UCSD-AML1 (cell line): Measurements from ENCODE around the gene PARD3.
"Not testable (repeated sequence)": the region's sequence is repeated elsewhere in the genome, so short reads cannot be mapped to it uniquely, and the experiment has no call there.

Experiments
- DNase-seq: peaks from one replicate; lab custom pipeline; 2025; ENCODE audit not compliant: unreplicated experiment; lab: John Stamatoyannopoulos, UW

The PARD3 gene

GRCh38 chr10:34434119-34434594, 380.9 kb downstream of the PARD3 start:
- no peak for DNase-seq

- DNase-seq: no peak
Measured at GRCh38 chr10:34433241-34434076, 381.6 kb downstream of the PARD3 start.

DNA sequence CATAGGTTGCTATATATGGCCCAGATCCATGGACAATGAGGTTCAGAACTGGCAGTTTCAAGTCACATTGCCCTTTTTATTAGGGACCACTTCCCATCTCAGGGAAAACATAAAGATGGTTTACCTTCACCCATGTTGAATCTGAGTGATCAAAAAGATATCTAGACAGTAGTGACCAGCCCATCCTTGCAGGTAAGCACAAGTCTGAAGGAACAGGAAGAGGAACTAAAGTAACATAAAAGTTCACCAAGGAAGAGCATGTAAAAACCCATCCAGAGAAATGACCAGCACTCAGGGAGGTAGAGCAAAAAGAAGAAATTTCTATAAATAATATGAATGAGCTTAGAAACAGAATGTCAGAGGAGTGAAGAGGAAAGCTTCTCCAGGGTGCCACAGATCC, 382.5 kb downstream of the PARD3 start:
- no peak for DNase-seq

DNA sequence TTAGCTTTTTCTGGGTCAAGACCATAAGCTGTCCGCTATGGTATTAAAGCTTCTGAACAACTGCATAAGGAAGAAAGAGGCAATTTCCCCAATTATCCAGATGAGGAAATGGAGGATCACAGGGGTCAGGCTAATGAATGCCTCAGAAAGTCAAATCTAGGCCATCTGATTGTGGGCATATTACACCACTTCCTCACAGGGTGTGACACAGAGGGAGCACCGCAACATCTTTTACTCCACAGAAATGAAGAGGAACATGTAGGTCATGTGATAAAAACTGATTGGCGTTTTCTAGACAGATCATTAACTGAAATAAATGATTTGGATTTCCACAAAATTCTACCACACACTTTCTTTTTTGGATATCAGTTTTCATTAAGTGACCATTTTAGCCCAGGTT, 384.4 kb downstream of the PARD3 start:
- no peak for DNase-seq

GRCh38 chr10:34428501-34428900, 386.6 kb downstream of the PARD3 start:
- no peak for DNase-seq

DNA sequence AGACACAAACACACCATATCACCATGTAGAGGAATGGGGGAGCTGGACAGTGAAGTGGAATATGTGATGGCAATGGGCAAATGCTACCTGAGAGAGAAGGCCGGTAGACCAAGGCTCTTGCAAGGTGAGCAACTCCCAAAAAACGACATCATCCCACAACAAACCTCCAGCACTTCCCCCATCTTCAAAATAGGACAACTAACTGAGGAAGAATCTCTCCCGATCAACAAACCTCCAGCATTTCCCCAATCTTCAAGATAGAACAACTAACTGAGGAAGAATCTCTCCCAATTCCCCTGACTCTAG, 387.2 kb downstream of the PARD3 start:
- no peak for DNase-seq

- not testable (repeated sequence) for DNase-seq
Measured at GRCh38 chr10:34427158-34427910, 387.8 kb downstream of the PARD3 start.

DNA sequence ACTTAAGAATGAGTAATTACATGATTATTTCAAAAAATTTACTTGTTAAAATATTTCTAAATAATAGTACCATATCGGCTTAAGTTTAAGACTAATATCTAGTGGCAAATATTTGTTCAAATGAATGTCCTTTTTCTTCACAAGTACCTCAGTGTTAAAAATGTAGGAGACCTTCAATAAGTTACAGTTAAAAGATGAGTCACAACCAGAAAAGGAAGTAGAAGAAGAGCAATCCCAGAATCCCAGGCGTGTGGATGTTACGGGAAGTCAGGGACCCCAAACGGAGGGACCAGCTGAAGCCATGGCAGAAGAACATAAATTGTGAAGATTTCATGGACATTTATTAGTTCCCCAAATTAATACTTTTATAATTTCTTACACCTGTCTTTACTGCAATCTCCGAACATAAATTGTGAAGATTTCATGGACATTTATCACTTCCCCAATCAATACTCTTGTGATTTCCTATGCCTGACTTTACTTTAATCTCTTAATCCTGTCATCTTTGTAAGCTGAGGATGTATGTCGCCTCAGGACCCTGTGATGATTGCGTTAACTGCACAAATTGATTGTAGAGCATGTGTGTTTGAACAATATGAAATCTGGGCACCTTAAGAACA, 388.4 kb downstream of the PARD3 start:
- DNase-seq: not testable (repeated sequence)

DNA sequence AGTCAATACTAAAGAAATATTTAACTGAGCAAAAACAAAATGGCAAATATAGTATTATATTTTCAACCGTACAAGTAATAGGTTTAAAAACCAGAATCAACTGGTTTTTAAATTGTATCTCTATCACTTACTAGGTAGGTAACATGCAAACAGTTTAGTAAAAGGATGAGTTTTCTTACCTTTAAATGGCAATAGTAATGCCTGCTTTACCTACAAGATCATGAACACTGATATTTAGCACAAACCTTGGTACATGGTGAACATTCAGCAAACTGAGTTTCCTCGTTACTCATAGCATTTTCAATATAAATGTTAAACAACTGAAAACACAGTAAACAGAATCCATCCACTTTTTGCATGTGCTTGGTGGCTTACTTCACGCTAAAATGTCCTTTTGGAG, 389.1 kb downstream of the PARD3 start:
- DNase-seq: no peak

DNA sequence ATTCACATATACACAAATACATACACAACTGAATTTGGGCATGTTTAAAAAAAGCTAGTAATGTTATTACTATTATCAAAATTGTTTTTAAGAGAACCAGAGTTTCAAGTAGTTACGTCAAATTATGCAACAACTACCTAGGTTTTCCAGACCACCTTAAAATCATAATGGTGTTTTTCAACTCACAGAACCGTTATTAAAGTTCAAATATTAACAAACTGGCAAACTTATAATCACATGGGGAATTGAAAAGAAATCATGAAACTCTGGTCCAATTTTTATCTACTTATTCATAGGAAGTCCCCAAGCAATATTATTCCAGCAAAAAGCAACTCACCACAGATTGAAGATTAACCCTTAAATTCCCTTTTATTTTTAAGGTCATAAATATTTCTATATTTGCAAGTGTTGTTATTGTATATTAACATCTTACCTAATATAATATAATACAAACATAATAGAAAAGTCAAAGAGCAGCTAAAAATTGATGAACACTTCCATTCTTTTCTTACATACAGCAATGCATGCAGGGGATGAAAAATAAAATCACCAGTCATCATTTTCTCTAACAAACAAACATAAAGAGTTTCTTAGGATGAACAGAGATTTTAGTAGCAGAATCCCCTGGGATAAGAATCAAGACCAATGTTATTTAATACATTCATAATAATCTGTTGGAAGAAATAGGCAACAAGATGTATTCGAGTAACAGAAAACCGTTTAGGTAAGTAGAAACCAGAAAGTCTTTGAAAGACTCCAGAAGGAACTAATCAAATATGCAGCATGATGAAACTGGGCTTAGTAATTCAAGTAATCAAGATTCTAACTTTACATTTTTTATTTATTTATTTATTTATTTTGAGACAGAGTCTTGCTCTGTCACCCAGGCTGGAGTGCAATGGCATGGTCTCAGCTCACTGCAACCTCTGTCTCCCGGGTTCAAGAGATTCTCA, 391.1 kb downstream of the PARD3 start:
- no peak for DNase-seq

- no peak for DNase-seq
Measured at GRCh38 chr10:34420795-34421194, 394.3 kb downstream of the PARD3 start.

GRCh38 chr10:34420273-34420672, 394.8 kb downstream of the PARD3 start:
- no peak for DNase-seq

- no peak for DNase-seq
Measured at GRCh38 chr10:34415039-34415438, 400.1 kb downstream of the PARD3 start.

DNA sequence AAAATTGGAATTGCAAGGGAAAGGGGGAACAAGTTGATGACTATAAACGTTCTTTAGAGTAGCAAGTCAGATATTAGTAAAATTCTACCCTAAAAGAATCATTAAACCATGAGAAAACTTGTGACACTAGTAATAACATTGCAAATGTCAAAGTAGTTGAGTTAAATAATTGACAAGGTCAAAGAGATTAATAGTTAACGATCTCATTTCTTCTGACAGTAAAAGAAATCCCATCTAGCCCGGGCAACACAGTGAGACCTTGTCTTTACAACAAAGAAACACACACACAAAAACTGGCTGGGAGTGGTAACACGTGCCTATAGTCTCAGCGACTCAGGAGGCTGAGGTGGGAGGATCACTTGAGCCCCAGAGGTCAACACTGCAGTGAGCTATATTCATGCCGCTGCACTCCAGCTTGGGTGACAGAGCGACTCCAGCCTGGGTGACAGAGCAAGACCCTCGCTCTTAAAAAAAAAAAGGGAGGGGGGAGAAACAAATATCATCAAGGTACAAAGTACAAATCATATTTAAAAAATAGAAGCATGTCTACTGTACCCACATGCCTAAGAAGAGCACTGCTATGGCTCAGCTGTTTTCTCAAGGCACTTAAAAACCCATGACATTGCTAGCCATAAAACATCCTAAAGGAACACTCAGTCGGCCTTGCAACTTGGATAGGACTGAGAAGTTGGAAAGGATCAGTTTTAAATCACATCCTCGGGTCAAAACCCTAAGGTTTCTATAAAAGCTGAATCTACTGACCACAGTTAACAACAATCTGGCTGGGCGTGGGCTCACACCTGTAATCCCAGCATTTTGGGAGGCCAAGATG, 401.1 kb downstream of the PARD3 start:
- no peak for DNase-seq

- DNase-seq: no peak
Measured at GRCh38 chr10:34413214-34413613, 401.9 kb downstream of the PARD3 start.

- DNase-seq: no peak
Measured at GRCh38 chr10:34408956-34409355, 406.1 kb downstream of the PARD3 start.

DNA sequence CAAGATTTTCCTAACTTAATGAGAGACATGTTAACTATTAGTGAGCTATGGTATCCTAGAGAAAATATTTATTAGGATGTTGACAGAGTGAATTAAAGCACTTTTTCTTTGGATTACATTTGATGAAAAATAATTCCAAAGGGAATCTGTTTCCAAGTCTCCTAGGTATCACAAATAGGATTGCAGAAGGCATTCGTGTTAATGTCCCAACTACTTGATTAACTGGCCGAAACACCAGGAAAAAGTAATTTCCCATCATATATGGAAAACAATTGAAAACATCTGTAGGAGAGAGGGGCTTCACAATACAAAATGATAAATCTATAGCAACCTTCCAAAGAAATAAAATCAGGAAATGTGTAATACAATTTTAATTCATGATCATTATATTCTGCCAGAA, 406.7 kb downstream of the PARD3 start:
- no peak for DNase-seq

GRCh38 chr10:34407324-34407805, 407.7 kb downstream of the PARD3 start:
- no peak for DNase-seq

DNA sequence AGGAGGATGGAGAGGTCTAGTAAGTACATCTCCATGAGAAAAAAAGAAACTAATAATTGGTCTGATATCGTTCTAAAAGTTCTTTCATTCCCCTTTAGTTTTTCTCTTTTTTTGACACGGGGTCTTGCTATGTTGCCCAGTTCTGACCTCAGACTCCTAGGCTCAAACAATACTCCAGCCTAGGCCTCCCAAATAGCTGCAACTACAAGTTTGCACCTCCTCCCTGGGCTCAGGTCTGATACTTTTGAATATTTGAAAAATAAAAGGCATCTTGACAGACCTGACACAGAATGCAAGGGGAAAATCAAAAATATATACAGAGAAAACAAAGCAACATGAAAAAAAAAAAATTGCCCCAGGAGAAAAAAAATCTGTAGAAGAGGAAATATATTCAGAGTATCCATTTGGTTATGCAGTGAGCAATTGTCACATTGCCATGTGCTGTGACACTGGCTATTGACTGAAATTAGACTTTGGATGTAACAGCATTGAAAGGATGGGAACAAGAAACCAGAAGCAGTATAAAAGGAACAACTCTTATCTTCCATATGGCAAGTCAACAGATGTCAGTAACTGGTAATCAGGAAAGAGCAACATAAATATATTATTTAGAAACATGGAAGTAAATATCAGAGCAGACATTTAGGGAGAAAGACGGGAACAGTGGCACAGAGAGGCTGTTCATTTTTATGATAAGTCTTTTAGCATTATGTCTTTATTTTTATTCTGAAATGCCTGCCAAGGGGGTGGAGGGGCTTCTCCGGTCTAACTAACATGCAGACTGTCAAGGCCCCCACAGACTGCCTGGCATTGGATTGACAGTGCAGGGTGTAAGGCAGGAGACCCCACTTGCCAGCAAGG, 408.4 kb downstream of the PARD3 start:
- DNase-seq: no peak
